Dermis microvascular lymphatic vessel endothelial cell (primary cell): Measurements from ENCODE around the gene GAMT. TPM values are rescaled to one million over a fixed set of nuclear protein-coding genes. Genes with fewer than 3 reads are reported as not detected.

Experiments
- DNase-seq, 2 donors: peaks; one replicate each; pipeline versions ENCODE4 v3.0.0 to v3.0.0-alpha.2; 2010; ENCODE audit warnings: low read depth in 2 of 2
- total RNA-seq: library from RNA; depleted of rRNA; stranded (reverse); fragments of >200 nt; gene quantifications from 2 replicates; pipeline ENCODE4 v1.2.1, GENCODE V29; 2014

The GAMT gene
- total RNA-seq, 1 donor from 2014 or later: 9.1 TPM

DNA sequence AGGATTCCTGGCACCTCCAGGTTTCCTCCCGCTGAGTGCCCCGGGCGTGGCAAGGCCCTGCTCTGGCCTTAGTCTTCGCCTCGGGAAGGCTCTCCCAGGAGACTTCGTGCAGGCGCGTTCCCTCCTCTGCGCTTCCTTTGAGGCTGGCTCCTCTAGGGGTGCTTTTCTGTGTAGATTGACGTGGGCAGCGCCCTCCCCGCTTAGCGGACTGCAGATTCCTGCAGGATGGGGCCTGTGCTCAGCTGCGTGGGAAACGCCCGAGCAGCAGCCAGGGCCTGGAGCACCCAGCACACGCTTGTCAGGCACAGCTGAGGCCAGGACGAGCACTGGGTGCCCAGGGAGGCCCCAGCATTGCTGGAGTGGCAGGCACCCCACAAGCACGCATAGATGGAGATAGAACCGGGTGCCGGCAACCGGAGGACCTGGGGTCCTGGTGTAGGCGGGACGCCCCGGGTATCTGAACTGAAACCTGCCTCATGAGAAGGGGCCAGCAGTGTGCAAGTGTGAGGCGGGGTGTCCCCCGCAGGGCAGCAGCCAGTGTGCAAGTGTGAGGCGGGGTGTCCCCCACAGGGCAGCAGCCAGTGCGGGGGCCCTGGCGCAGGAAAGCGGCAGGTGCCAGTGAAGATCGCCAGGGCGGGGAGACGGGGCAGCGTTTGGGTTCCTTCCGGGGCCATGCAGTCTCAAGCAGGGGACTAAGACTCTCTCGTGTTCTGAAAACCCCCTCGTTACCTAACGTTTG, 14.2 kb downstream of the GAMT start:
- DNase-seq: no peak

DNA sequence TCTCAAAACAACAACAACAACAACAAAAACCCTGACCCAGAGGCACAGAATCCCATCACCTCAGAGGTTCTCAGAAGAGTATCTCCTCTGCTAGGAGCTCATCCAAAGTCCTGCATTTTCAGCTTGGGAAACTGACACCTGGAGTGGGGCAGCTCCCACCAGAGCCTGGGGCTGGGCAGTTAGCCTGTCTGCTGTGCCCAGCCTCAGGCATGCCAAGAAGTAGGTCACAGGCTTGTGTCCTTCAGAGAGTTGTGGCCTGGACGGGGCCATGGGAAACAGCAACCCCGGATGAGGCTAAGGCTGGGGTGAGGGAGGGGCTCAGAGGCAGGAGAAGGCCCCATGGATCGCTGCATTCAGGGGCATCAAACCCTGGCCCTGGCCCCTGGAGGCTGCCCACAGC, 15.5 kb downstream of the GAMT start:
- DNase-seq: no peak

DNA sequence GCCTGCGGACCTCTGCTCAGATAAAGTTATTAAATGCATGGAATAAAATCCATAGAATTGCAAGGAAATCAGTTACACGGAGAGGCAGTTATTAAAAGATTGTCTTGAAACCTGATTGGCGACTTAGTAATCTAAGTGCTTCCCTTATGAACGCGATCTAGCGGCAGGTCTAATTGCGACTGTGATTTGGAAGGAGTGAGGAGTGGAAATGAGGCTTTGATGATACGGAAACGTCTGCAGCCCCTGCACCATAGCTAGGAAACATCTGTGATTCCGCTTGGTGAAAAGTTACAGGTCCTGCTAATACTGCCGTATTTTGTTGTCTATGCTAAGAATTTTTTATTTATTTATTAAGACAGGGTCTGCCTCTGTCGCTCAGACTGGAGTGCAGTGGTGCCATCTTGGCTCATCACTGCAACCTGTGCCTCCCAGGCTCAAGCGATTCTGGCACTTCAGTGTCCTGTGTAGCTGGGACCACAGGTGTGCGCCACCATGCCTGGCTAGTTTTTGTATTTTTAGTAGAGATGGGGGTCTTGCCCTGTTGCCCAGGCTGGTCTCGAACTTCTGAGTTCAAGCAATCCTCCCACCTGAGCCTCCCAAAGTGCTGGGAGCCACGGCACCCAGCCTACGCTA, 16.7 kb downstream of the GAMT start:
- DNase-seq: peak; percentile 75 to 88

DNA sequence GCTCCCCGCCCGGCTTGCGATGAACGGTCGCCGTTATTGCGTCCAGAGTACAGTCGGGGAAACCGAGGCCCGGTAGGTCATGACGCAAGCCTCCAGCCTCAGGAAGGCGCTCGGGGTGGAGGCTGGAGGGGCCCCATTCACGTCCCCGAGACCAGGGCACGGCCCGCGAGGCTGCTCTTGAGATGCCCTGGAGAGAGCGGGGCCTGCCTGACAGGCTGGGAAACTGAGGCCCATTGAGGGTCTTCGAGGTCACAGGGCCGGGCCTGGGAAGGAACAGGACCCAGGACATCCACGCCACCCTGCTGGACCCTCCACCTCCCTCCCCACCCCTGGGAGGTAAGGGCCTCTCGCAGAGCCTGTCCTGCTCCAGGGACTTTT, 17.3 kb downstream of the GAMT start:
- DNase-seq: no peak

DNA sequence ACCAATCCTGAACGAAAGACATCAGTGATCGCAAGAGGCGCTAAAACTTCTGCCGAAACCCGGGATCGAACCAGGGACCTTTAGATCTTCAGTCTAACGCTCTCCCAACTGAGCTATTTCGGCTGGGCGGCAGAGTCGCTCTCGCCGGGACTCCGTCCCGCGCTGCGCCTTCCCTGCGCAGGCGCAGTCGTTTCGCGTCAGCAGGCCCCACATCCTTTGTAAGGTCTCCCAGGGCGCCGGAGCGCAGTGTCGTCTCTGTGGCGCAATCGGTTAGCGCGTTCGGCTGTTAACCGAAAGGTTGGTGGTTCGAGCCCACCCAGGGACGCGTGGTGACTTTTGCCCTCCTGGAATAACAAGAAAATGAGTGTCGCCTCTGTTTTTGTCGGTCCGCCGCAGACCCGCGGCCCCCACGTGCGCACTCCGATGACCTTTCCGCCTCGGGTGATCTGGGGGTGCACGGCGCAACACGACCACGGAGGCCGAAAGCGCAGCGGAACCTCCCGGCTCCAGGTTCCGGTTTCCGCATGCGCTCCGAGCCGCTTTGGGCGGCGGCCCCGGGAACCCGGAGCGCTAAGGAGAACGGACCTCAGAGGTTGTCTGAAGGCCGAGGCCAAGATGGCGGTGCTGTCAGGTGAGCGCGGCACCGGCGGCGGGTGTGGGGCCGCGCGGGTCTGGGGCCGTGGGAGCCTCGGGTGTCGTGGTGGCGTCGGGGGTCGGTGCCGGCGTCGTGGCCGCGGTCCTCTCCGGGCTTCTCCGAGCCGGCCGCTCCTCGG, 17.8 kb downstream of the GAMT start, which contains the start of gene NDUFS7:
TSS of gene NDUFS7 (plus strand) at position 596 of the 773 bp plus-strand sequence. CDS start at position 616, 20 bp downstream.
- peak; percentile 81 to 93 for DNase-seq

DNA sequence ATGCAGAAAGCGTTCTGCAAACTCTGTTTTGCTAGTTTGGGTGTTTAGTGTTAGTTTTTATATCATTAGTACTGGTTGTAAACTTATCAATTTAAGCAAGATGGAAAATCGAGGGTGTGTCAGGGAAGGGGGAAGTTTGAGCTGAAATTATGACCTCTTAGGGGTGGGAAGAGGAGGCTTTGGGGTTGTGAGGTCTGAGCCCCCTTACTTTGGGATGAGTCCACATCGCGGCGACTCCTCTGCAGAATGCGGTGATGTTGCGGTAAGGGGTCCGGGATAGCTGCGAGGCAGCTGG, 18.4 kb downstream of the GAMT start:
- no peak for DNase-seq

DNA sequence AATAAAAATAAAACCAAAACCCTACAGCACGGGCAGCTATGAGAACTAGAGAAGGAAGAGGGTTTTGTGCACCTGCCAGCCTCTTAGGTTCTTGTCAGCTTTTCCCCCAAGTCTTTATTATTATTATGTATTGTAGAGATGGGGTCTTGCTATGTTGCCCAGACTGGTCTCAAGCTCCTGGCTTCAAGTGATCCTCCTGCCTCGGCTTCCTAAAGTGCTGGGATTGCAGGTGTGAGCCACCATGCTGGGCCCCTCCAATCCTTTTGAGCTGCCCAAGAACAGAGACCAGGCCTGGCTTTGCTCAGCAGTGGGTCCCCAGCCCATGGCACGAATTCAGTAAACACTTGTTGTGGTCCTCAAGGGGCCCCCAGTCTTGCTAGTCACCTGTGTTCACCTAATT, 19.1 kb downstream of the GAMT start:
- DNase-seq: no peak

DNA sequence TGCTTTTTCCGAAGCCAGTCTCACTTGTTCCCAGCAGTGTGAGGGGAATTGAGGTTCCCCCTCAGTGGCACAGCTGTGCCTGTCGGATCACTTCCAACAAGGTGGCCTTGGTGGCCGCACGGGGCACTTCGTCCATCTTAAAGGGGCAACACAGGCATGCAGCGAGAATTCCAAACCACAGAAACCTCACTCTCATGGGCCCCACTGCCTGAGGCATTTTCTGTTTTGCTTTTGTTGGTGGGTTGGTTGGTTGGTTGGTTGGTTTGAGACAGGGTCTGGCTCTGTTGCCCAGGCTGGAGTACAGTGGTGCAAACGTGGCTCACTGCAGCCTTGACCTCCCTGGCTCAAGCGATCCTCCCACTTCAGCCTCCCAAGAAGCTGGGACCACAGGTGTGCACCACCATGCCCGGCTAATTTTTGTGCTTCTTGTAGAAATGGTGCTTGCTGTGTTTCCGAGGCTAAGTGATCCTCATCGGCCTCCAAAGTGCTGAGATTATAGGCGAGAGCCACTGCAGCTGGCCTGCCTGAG, 21.3 kb downstream of the GAMT start:
- DNase-seq: no peak

DNA sequence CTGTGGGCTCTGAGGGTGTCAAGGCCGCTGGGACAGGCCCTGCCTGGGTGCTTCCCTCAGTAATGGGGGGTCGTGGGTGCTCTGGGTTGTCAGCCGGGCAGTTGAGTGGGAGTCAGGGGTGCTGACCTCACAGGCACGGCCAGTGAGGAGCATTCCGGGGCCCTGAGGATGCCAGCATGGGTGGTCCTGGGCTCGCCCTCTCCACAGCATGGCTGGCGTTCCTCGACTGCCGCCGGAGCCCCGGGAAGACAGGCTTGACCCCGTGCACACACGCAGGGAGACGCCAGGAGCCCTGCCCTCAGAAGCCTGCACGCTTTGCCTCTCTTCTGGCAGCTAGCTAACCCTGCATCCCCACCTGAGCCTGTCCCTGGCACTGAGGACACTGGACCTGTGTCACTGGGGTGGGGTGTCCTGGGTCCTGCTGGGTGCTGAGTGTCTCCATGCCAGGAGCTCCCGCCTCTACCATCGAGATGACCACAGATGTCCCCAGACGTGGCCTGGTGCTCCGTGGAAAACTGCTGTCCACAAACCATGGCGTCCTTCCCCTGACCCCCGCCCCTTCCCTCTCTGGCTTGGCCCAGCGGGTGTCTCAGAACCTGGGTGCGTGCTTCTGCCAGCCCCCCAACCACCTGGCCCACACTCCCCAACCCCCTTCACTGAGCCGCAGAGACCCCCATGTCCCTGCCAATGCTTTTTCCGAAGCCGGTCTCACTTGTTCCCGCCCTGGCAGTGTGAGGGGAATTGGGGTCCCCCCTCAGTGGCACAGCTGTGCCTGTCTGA, 22.0 kb downstream of the GAMT start:
- no peak for DNase-seq

DNA sequence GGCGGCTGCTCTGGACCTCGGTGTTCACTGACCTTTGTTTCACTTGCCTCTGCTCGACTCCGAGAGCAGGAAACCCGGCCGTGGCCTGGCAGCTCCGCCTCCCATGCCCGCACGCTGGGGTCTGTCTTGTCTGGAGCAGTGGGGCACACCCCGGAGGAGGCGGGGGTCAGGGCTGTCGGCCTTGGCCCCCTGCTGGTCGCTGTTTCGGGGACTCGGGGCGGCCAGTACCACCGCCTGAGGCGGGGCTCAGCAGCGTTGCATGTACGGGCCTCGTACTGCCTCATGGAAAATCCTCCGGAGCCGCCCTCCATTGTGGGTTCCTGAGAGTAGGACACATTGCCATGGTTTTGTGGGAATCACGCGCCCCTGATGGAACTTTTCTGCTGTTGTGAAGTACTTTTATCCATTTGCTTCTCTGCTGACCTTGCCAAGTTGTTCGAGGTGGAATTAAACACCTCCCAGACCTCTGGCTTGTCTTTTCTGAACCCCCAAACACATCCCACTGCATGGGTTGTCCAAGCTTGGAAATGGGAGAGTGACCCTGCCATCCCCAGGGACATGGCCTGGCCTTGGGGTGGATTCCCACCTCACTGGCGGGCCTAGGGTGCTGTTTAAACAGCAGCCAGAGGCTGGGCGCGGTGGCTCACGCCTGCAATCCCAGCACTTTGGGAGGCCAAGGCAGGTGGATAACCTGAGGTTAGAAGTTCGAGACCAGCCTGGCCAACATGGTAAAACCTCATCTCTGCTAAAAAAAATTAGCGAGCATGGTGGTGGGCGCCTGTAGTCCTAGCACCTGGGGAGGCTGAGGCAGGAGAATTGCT, 23.2 kb downstream of the GAMT start:
- DNase-seq: peak; percentile 52 to 60

DNA sequence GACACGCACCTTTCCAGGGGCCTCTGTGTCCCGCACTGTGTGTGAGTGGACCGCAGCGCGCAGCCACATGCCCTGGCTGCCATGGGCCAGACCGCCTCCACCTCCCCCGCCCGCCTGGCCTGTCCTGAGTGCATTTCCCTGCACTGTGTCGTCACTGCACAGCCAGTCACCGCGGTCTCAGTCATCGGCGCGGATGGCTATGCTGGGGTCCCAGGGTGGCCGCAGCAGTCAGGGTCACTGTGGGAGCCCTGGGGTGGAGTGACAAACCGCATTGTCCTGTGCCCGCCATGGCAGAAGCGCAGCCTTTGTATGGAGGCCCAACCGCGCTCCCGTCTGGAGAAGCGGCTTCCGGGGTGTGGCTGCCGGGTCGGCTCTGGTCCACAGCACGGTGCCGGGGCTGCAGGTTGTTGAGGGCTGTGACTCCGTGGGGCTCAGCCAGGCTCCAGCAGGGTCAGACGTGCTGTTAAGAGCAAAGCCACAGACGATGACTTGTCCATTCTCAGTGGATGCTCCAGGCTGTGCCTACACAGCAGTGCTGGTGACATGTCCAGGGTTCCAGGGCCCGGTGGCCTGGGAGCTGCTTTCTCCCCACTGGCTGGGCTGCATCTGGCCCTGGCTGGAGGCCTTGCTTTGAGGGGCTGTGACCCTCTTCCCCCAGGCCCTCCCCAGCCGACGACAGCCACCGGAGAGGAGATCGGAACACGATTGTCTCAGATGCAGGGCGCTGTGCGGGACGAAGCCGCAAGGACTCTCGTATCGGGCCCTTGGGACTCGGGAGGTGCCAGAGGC, 24.0 kb downstream of the GAMT start:
- no peak for DNase-seq

DNA sequence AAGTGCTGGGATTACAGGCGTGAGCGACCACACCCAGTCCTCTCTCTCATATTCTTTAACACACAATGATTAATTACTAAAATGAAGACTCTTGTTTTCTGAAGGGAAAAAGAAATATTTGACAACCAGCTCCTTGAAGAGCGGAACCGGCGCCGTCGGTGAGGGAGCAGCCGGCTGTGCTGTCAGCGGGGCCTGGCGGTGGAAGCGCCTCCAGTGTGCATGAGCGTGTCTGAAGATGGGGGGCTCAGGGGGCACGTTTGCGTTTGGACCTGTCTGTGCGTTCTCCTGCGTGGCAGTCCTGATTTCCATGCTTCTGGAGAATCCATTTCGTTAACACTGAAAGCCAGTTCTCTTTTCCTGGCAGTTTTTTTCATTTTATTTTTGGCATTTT, 24.9 kb downstream of the GAMT start:
- no peak for DNase-seq

DNA sequence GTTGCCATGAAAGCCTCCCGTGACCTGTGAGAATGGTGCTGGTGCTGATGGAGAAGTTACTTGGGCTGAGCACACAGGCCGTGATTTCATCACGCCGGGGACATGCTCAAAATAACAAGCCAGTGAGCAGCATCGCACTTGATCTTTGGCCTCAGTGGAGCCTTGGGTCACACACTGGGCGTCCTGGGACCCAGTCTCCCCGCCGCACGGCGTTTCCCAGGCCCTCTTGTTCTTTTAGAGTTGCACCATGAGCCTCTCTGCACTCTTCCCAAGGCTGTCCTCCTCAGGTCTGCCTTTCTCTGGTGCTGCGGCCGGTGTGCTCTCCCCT, 27.1 kb downstream of the GAMT start:
- DNase-seq: no peak

DNA sequence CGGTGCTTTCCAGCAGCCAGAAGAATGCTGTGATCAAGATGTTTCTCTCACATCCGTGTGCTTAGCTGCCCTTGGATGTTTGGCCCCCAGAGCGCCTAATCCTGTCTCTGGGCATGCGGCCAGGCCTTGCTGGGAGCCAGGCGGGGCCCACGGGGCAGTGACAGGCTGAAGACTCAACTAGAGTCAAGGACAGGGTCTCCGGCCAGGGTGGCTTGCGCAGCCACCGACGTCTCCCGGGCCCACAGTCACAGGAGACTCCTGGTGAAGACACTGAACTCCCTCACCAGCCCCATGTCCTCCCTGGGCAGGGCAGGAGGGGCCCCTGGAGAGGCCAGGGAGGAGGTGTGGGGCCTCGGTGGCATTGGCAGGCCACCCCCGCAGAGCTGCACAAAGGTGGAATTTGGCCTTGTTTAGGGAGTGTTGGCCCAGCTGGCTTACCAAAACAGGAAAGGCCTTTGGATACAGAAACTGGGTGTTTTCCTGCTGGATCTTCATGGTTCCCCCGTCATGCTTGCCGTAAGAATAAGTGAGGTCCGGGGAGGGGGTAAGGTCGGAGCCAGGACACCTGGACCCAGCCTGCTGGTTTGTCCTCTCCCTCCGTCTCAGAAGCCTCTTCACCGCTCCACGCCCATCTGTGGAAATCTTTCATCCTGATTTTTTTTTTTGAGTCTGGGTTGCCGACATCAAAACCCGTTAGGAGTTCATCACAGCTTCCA, 27.6 kb downstream of the GAMT start:
- peak in 1 of 2 donors; percentile 21 for DNase-seq

DNA sequence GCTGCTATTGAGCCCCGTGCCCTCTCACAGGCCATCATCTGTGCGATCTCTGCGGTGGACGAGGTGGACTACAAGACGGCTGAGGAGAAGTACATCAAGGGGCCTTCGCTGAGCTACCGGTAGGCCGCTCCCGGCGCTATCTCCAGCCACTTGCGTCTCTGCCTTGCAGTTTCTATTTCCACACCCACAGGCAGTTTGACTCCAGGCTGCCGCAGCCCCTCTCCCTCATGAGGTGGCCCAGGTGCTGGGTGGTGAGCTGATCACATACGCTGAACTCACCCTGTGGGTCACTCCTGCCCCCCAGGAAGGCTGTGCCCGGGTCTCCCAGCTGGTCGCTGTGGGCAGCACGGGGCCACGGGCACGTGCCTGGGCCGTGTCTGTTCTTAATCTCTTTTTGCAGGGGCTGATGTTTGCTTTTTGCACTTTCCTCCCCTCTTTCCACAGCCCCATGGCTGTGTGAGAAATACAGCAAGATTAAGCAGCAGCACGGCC, 28.3 kb downstream of the GAMT start:
- DNase-seq: no peak

DNA sequence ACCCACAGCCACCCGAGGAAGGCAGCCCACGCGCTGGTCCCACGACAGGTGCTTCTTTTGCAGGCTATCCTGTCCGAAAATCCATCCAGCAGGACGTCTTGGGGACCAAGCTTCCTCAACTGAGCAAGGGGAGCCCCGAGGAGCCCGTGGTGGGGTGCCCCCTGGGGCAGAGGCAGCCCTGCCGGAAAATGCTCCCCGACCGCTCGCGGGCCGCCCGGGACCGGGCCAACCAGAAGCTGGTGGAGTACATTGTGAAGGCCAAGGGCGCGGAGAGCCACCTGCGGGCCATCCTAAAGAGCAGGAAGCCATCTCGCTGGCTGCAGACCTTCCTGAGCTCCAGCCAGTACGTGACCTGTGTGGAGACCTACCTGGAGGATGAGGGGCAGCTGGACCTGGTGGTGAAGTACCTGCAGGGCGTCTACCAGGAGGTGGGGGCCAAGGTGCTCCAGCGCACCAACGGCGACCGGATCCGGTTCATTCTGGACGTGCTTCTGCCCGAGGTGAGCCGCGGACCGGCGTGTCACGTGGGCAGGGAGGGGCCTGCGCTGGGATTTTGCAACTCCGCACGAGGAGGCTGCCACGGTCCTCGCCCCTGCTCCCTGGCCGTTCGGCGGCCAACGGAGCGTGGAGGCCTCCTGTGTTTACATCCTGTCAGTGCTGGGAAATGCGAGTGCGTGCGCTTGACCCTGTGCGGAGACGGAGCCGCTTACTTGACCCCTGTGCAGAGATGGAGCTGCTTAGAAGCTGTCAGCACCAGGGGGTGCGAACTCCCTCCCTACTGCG, 30.6 kb downstream of the GAMT start:
- DNase-seq: no peak

DNA sequence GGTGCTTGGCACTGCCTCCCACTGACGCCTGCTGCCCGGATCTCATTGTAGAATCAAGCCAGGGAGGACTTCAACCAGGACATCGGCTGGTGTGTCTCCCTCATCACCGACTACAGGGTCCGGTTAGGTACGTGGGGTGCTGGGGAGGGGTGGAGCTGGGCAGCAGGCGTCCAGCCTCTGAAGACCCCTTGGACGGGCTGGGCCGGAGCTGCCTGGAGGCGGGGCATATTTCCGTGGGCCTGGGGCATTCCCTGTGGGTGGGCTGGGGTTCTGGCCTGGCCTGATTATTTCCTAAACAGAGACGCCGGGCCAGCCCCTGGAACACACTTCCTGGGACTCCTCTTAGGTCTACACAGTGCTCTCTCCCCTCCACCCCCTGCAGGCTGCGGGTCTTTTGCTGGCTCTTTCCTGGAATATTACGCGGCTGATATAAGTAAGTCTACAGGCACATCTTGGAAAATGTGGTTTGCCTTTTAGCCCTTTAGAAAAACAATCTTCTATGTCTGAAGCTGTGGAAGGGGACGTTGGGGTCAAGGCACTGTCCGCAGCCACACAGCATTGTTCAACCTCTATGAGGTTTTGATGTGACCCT, 32.0 kb downstream of the GAMT start:
- DNase-seq: no peak
